HG03469 (cell line): Measurements from ENCODE around the gene WRNIP1.
"Not testable (repeated sequence)": the region's sequence is repeated elsewhere in the genome, so short reads cannot be mapped to it uniquely, and the experiment has no call there.

Source experiments
- ATAC-seq: cut with Tn5 transposase; IDR thresholded peaks from one replicate; pipeline ENCODE4 v1.9.1; 2021; ENCODE audit warnings: mild to moderate bottlenecking, moderate library complexity, moderate number of reproducible peaks; ENCODE audit not compliant: unreplicated experiment

Gene WRNIP1

DNA sequence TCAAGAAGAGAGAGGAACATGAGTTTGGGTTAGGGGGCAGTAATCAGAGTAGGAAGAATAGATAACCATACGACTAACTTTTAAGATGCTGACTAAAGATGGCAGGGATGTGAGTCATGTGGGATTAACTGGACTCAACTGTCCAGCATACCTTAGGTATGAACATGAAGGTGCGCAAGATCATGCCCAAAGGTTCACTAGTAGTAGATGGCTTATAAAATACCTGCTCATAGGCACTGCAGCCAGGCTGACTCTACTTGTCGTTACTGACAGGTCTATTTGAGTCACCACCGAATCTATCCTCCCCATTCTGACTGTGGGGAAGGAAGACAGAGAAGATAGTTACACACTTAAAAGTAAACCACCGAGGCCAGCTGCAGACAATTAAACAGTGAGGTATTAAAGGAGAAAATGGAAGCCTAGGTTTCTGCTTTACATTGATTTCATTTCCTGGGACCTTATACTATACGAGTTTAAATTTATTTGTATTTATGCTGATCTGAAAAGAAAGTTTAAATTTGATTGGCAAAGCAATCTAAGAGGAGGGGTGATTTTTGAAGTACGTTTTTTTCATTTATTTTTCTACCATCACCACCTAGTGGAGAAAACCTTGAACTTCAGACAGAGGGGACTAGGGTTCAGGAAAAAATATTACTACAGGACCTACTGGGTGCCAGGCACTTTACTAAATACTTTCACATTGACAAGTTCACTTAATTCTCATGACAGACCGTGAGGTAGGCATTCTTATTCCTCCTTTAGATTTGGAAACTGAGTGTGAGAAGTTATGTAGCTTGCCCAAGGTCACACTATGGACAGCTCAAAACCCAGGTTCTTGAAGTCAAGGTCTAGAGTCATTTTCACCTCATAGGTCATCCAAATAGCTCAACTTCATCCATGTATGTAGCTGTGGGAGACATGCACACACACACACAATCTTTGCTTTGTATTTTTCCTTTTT, 4.0 kb upstream of the WRNIP1 start:
- ATAC-seq: no peak

DNA sequence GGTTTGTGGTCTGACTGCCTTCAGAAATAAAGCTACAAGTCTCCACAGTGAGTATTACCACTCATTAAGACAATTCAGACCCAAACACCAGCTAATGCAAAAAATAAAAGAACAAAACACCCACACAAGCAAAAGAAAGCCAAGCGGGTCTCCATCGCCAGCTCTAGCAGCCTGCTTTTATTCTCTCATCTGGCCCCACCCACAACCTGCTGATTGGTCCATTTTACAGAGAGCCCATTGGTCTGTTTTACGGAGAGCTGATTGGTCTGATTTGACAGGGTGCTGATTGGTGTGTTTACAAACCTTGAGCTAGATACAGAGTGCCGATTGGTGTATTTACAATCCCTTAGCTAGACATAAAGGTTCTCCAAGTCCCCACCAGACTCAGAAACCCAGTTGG, 2.3 kb upstream of the WRNIP1 start:
- ATAC-seq: not testable (repeated sequence)

DNA sequence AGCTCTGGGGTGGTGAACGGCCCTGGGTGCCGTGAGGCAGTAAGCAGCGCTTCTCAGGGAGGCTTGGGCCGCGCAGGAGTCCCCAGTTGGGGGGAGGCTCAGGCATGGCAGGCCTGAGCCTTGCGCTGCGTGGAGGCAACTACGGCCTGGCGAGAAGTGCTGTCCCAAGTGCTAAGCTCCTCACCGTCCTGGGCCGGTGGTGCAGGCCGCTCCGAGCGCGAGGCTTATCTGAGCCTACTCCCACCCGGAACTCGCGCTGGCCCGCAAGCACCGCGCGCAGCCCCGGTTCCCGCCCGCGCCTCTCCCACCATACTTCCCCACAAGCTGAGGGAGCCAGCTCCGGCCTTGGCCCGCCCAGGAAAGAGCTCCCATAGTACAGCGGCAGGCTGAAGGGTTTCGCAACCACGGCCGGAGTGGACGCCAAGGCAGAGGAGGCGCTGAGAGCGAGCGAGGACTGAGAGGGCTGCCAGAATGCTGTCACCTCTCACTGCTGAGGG, 1.8 kb upstream of the WRNIP1 start:
- no peak for ATAC-seq

DNA sequence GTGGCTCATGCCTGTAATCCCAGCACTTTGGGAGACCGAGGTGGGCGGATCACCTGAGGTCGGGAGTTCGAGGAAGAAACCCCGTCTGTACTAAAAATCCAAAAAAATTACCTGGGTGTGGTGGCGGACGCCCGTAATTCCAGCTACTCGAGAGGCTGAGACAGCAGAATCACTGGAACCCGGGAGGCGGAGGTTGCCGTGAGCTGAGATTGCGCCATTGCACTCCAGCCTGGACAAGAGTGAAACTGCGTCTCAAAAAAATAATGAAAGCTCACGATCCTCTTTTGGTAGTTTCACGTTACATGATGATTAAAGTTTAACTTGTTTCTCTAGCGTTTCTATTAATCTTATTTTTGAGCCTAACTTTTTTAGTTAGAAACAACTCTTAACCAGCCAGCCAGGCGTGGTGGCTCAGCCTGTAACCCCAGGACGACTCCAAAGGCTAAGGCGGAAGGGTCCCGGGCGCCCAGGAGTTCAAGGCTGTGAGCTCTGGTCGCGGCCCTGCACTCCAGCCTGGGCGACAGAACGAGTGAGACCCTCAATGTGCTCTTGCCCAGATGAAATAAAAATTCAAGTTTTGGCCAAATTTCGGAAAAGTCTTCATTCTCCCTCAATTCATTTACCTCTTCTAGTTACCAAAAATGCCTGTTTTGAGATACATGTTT, 1.2 kb upstream of the WRNIP1 start:
- no peak for ATAC-seq

DNA sequence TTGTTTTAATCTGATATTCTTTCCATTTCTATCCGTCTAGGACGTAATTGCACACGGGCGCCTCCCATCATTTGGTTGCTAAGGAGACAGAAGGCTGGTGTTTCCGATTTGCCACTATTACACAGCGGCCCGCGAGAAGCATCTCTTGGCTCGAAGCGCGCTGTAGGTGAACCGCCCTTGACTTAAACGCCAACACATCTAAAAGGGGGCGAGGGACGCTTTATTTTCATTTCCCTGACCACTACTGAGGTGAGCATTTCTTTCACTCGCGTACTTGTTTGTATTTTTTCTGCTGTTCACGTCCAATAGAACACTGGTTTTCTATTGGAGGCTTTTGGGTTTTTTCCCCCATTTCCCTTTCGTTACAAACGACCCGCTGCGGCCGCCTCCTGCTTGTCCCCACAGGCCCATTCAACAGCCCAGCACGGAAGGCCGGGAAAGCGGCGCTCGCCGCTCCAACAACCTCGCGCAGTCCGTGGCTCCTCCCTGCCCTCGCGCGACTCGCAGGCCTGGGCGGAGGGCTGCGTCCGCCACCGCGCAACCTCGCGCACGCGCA, 505 bp upstream of the WRNIP1 start:
- peak; percentile 30 for ATAC-seq

DNA sequence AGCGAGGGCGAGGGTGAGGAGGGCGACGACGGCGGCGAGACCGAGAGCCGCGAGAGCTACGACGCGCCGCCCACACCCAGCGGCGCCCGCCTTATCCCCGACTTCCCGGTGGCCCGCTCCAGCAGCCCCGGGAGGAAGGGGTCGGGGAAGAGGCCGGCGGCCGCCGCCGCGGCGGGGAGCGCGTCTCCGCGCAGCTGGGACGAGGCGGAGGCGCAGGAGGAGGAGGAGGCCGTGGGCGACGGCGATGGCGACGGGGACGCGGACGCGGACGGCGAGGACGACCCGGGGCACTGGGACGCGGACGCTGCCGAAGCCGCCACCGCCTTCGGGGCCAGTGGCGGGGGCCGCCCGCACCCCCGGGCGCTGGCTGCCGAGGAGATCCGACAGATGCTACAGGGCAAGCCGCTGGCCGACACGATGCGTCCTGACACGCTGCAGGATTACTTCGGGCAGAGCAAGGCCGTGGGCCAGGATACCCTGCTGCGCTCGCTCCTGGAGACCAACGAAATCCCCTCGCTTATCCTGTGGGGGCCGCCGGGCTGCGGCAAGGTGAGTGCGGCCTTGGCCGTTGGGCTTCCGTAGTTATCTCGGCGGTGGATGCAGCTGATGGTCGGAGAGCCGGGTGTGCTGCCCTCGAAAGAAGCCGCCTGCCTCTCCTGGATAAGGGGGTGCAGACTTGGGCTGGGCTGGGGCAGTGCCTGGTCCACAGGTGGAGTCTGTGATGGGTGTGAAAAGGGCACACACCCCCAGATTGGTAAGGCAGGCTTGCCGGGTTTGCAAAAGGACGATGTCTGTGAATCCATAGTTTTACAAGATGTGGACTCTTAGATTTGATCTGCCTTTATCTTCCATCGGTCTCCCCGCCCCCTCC, 938 bp downstream of the WRNIP1 start:
- peak; percentile 6 for ATAC-seq

DNA sequence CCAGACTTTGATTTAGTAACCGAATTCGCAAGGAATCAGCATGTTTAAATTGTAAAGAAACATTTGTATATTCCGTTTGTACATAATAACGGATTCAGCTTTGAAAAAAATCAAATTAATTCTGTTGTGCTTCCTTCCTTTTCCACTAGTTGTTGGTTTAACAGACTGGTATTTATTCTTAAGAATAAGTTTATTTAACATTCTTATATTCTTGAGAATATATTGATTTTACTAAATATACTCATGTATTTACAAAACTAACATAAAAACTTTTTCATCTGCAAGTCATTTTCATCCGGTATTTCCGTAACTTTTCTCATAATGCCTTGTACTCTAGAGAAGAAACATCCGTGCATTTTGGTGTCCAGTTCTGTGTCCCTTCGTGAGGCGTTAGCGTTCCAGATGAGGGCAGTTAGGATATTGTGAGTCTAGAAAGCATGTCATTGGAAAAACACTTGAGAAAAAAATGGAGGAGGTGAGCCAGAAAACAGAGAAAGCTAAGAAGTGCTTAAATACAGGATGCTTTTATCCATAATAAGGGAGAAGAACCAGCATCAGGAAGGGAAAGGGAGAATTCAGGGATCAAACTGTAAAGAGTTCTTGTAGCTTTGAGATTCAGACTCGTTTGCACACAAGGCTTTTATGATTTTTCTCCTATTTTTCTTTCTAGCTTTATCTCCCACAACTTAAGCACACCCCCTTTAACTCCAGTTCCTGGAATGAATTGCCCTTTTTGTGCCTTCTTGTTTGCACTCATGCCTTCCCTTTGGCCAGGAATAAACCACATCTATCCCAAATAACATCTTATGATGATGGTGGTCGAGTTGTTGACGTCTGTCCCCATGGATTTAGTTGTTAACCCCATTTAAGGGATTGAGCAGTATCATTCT, 1.8 kb downstream of the WRNIP1 start:
- ATAC-seq: no peak

DNA sequence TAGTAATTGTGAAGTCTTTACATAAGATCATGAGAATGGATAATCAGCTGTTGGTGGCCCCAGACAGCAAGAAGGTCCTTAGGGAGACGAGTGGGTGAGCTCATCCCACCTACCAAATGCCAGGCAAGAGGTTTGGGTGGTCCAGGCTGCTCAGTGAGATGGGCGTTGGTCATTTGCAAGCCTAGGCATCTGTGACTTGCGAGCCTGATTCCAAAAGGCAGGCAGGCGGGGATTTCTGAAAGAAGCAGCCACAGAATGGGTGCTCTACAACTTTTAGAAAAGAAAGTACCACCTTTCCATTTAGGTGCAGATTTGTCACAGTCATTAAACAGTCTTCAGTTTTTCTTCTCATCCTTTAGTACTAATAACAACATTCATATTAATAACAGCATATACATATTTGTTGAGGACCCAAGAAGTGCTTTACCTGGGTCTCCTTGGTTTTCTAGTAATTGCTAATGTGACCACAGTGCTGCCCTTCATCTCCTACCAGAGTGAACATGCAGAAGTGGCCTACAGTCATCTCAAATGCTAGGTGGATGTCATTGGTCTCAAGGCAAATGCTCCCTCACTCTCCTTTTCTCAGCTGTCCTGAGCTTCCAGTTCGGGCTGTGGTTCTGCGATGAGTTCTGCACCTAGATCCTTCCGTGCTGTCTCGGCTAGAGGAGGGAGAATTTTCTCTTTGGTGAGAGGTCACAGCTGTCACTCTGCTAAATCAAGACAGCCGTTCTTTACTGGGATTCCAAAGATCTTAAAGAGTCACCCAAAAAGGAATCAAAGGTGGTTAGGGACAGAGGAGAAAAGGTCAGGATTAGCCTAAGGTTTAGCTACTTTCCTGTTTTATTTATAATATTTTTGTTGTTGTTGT, 2.7 kb downstream of the WRNIP1 start:
- no peak for ATAC-seq

DNA sequence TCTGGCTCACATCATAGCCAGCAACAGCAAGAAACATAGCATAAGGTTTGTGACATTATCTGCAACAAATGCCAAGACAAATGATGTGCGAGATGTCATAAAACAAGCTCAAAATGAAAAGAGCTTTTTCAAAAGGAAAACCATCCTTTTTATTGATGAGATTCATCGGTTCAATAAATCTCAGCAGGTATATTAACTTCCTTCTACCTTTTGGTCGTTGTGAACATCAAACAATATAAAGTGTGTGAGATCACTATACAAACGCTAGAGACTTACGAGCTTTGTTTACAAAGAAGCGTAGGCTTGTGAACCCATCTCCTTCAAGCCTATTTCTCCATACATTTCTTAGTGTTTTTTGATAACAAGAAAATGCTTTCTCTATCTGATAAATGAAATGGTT, 3.5 kb downstream of the WRNIP1 start:
- ATAC-seq: no peak

DNA sequence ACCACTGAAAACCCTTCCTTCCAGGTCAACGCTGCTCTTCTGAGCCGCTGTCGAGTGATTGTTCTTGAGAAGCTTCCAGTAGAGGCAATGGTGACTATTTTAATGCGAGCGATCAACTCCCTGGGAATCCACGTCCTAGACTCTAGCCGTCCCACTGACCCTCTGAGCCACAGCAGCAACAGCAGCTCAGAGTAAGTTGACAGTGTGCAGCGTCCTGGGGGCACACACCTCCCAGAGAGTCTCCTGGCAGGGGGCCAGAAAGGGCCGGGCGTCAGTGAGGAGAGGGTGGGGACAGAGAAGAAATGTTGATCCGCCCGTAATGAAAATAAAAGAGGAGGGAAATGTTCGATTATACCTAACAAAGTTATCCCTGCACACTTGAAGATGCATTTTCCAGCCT, 5.0 kb downstream of the WRNIP1 start:
- no peak for ATAC-seq

DNA sequence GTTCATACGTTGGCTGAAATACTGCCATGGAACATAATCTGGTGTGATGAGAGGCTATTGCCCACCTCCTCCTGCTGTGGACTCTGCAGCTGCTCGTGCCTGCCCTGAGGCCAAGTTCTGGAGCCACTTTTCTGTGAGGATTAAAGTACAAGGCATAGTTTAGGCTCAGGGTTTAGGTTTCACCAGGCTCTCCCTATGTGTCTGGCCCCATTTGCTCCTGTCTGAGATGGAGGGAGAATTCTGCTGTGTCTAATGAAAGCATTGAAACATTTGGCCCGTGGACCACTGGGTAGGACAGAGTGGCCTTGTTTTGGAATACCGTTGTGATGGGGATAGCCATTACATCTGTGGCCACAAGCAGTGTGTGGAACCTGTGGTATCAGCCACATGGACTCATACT, 5.9 kb downstream of the WRNIP1 start:
- no peak for ATAC-seq

DNA sequence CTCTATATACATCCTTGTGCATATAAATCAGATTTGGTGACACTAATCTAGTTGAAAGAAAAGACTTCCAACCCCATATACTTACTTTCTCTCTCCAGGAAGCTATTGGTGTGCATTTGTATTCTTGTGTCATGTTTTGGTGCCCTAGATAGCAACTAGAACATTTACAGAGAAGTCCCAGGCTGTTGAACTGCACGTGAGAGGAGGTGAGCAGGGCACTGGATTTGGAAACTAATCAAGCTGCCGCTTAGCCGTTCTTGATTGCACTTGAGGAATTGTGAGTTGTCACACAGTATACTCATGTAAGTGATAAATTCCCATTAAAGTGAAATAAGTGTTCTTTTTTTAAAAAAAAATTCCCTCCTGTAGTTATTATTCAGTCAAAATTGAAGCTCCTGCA, 7.6 kb downstream of the WRNIP1 start:
- no peak for ATAC-seq

DNA sequence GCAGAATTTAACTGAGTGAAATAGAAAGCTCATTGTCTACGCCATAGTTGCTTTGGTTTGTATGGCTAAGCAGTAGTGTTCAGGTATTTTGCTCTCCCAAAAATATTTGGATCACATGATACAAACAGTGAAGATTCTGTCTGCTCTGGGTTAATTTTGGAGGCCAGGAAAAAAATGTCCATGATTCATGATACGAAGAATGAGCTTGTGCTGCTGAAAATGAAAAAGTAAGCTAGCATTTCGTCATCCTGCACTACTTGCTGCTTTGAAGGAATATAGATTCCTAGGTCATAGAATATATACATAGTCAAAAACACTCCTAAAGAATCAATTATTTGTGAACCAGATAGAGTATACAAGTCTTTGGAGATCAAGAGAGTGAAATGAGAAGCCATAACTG, 8.3 kb downstream of the WRNIP1 start:
- ATAC-seq: no peak

DNA sequence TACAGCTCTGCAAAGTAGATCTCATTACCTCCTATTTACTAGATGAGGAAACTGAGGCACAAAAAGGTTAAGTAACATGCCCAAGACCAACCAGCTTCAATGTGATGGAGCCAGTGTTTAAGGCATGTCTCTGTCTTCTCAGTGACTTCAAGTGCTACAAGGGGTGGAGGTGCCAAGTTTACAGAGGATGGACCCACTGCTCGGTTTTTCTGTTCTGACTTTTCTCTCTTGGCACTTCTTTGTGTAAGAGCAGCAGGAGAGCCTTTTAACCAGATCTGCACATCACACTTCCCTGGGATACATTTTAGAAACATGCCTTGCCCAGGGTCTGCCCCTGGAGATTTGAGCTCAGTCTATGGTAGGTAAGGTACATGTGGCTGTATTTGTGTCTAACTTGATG, 9.8 kb downstream of the WRNIP1 start:
- no peak for ATAC-seq

DNA sequence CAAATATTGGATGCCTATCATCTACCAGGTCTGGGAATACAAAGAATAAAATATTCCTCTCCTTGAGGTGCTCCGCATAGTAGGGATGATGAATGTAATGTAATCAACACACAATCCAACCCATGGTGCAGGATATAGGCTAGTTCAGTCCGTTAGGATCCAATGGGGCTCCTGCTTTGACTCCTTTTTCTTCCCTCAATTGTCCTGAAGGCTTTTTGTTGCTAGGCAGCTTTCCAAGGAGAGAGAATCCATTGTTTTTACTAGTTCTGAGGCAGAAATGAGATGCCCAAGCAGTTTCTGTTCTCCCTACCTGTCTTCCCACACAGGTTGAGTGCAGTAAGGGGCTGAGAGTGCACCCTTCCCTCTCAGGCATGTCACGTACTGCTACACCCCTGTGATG, 12.1 kb downstream of the WRNIP1 start:
- ATAC-seq: no peak

DNA sequence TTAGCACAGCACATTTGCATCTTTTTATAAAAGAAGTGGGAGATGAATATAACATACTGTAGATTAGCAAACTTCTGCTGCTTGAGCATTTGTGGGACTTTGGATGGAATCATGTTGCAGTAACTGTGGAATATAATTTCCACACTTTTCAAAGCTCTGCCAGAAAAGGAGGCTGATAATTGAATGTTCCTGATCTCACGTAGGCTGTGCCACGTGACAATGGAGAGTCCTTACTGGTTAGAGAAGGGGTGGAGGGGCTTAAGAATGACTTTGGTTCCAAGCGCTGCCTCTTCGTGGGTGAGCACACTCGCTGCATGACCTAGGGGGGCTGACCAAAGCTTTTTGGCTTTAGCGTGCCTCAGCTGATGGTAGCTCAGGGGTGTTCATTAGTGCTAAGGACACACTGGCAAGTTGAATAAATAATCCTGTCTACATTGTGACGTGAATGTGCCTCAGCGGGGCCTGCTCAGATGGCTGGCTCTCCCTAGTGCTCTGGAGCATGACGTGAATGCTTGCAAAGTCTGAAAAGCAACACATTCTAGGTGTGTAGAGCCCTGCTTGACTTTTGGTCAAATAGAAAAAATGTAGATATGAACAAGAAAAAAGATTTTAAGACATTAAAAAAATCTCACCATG, 15.0 kb downstream of the WRNIP1 start:
- ATAC-seq: no peak

DNA sequence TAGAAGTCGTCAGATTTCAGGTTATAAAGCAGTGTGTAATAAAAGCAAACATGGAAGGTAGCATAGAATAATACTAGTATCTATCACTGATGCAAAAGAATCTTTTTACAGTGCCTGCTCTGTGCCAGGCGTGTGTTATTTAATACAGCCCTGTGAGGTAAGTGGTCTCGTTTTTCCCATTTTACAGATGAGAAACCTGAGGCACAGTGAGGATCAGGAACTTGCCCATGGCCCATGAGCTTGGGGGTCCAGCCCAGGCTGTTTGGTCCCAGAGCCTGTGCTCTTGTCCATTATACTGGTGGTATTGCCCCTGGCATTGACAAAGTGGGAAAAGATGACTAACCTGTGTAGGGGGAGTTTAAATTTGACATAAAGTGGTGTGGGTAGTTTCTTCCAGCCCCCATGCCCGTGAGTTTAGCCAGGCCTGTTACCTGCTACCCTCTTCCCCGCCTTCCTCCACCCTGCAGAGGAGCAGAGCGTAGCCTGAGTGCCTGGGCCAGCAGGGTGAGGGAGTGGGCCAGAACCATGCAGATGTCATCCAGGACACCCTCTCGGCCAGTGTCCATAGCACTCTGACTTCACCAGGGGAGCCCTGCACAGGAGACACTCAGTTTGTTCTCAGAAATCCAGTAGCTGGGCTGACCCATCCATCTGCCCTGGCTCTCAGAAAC, 16.6 kb downstream of the WRNIP1 start:
- no peak for ATAC-seq

DNA sequence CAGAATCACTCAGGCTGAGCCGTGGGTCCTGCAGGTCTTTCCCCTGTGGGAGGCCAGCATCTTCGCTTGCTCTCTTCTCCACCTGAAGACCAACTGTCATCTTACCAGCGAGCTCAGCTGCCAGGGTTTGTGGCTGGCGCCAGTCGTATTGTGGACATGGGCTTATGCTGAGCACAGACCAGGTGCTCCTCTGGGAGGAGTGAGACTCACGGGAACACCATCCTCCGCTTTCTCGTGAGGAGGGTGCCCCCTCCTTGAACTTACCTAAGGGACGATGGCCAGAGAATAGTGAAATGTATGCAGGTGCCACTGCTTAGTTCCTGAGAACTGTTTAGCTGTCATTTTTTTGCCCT, 17.1 kb downstream of the WRNIP1 start:
- no peak for ATAC-seq
